HTERT RPE-1 (cell line): ENCODE measurements around the gene NDUFA9.

Source experiments
- in situ Hi-C: fragments of 300-500 bp; cut with MboI; formaldehyde crosslinking; loops from 4 replicates; pipeline ENCODE4 v1.14.3; 2020; ENCODE audit warnings: low sequenced_read_pairs

The NDUFA9 gene

GRCh38 chr12:4690760-4691159 lies 41.8 kb downstream of the NDUFA9 start:
- in situ Hi-C loops: no loop called here
